IPS-20b (cell line): Measurements from ENCODE around the gene ITSN1.
"Not testable (repeated sequence)": the region's sequence is repeated elsewhere in the genome, so short reads cannot be mapped to it uniquely, and the experiment has no call there.

Experiments
- H3K27ac ChIP-seq: one replicate; pipeline ENCODE4 v1.5.1; 2013; ENCODE audit warnings: low read length
- H3K27me3 ChIP-seq: 2 replicates; pipeline ENCODE4 v1.6.1; 2013; ENCODE audit warnings: mild to moderate bottlenecking, low read length, inconsistent platforms; ENCODE audit not compliant: insufficient read depth
- H3K36me3 ChIP-seq: 2 replicates; pipeline ENCODE4 v1.6.1; 2013; ENCODE audit warnings: low read depth, mild to moderate bottlenecking, inconsistent platforms, low read length, moderate library complexity; ENCODE audit not compliant: insufficient read depth
- H3K4me1 ChIP-seq: 2 replicates; pipeline ENCODE4 v1.6.1; 2013; ENCODE audit warnings: mild to moderate bottlenecking, control low read depth, inconsistent platforms, low read length, moderate library complexity; ENCODE audit not compliant: insufficient read depth
- H3K4me3 ChIP-seq: 2 replicates; pipeline ENCODE4 v1.5.1; 2013; ENCODE audit warnings: mild to moderate bottlenecking, low read length, inconsistent platforms
- H3K9ac ChIP-seq: 2 replicates; pipeline ENCODE4 v1.6.1; 2013; ENCODE audit warnings: low read depth, mild to moderate bottlenecking, inconsistent platforms, low read length, moderate library complexity
- H3K9me3 ChIP-seq: 2 replicates; pipeline ENCODE4 v1.6.1; 2013; ENCODE audit warnings: mild to moderate bottlenecking, low read depth, low read length, inconsistent platforms; ENCODE audit not compliant: insufficient read depth

The ITSN1 gene

GRCh38 chr21:33909756-33910155, 267.5 kb downstream of the ITSN1 start:
- H3K36me3 ChIP-seq = peaks cover 93% of the 10 kb centered on the region
- no peak overlapping the region for H3K9ac ChIP-seq
- H3K4me1 ChIP-seq = peaks cover 2% of the 10 kb centered on the region; the same call in 1 of the 2 replicates
- H3K27me3 ChIP-seq = no peaks in the 10 kb centered on the region
- H3K9me3 ChIP-seq = no peaks in the 10 kb centered on the region
- no peak overlapping the region for H3K4me3 ChIP-seq
- no peak overlapping the region for H3K27ac ChIP-seq

- Histone ChIP-seq H3K4me3 (peak overlapping the region; percentile 85), H3K4me1 (peaks cover 8% of the 10 kb centered on the region), H3K9me3 (no peaks in the 10 kb centered on the region), H3K27me3 (no peaks in the 10 kb centered on the region), H3K36me3 (peaks cover 49% of the 10 kb centered on the region), H3K27ac (no peak overlapping the region), H3K9ac (peak overlapping the region; percentile 86; the same call in 1 of the 2 replicates)
Observed at GRCh38 chr21:33914188-33914587, 271.9 kb downstream of the ITSN1 start.

DNA sequence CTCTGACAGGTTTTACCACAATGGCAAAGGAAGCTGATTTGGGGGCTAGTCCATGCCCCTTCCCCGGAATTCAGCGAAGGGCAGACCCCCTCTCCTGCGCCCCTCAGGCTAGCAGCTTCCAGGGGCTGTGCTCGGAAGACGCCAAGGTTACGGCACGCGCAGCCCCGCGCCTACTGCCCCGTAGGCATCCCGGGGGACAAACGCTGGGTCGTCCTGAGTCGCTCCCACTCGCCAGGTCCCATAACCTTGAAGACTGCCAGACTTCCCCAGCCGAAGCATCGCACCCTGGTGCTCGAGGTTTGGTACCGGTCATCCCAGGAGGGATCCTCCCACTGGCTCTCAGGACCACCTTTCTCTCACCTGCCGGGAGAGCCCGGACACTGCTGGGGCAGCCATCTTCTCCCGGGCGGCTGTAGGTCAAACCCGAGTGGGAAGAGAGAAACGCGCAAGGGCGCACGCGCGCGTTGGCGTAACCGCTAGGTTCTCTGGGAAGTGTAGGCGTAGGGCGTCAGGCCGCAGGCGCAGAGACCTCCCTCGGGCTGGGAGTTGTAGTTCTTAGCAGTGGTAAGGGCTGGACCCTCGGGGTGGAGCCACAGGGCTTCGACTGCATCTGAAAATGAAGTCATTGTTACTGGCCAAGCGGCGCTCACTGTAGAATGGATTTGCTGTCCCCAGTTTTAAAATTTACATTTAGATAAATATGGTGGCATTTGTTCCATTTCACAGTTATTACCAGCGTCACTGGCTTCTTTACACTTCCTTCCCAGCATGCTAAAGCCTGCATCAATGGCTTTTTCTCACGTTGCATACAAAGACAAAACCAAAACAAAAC, 273.3 kb downstream of the ITSN1 start, which contains the start of gene ATP5PO:
ATP5PO (minus strand) TSS at position 437 of the 832 bp plus-strand sequence; CDS start at position 396, 41 bp downstream.
- peak within 1 kb of the TSS; percentile 86 for H3K9ac ChIP-seq
- H3K27me3 ChIP-seq = no peaks in the 10 kb centered on the region
- H3K9me3 ChIP-seq = no peaks in the 10 kb centered on the region
- peak within 1 kb of the TSS; percentile 53 for H3K27ac ChIP-seq
- H3K36me3 ChIP-seq = peaks cover 35% of the 10 kb centered on the region
- H3K4me1 ChIP-seq = peaks cover 8% of the 10 kb centered on the region
- peak within 1 kb of the TSS; percentile 85 for H3K4me3 ChIP-seq

GRCh38 chr21:33916200-33916567, 273.9 kb downstream of the ITSN1 start:
- Histone ChIP-seq H3K4me1 (peaks cover 8% of the 10 kb centered on the region), H3K27ac (peak overlapping the region; percentile 29), H3K27me3 (no peaks in the 10 kb centered on the region), H3K9ac (peak overlapping the region; percentile 86; the same call in 1 of the 2 replicates), H3K36me3 (peaks cover 29% of the 10 kb centered on the region), H3K4me3 (peak overlapping the region; percentile 85), H3K9me3 (no peaks in the 10 kb centered on the region)

GRCh38 chr21:33917421-33917820, 275.1 kb downstream of the ITSN1 start:
- peaks cover 16% of the 10 kb centered on the region for H3K36me3 ChIP-seq
- H3K4me3 ChIP-seq = no peak overlapping the region
- no peak overlapping the region for H3K9ac ChIP-seq
- H3K4me1 ChIP-seq = peaks cover 8% of the 10 kb centered on the region
- H3K27ac ChIP-seq = no peak overlapping the region
- no peaks in the 10 kb centered on the region for H3K27me3 ChIP-seq
- H3K9me3 ChIP-seq = no peaks in the 10 kb centered on the region

DNA sequence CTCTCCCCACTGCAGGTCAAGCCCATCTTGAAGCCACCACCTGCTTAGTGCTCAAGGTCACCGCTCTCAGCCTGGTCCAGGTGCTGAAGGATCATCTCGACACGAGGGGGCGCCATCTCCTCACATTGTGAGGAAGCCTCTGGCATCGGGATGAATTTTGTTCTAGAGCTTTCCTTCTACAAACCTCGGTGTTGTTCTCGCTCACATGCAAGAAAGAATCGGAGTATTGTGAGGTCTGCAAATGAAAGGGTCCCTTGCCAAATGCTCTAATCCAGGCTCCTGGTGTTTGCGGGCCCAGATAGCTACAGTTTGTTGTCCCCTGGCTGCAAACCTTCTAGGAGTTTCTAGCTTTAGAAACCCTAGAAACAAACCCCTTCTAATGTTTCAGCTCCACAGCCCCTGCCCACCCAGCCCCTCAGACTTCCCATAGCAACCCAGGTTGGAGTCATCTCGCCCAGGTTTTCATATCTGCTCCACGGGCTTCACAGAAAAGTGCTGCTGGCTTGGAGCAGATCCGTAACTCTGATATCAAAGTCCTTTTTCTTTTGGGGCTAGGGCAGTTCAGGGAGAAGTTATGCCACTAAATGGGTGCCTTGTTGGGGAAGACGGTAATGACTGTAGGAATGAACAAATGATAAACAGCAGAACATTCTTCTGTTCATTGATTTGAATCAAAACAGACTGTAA, 281.9 kb downstream of the ITSN1 start:
- Histone ChIP-seq H3K27ac (no peak overlapping the region), H3K9ac (no peak overlapping the region), H3K4me1 (no peaks in the 10 kb centered on the region), H3K36me3 (no peaks in the 10 kb centered on the region), H3K9me3 (no peaks in the 10 kb centered on the region), H3K4me3 (no peak overlapping the region), H3K27me3 (peaks cover 7% of the 10 kb centered on the region; the same call in 1 of the 2 replicates)

DNA sequence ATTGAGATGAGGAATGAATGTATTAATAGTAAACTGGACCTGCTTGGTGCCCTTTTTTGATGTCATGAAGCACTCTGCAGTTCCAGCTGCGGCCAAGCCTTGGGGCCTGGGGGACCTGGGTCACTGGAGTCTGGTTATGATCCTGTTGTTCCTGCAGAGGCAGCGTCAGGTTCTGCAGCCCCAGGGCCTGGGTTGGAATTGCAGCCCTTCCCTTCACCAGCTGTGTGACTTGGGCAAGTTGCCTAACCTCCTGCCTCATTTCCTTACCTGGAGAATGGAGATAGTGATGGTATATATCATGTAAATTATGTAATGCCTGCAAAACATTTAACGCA, 282.4 kb downstream of the ITSN1 start:
- Histone ChIP-seq H3K4me1 (no peaks in the 10 kb centered on the region), H3K9ac (no peak overlapping the region), H3K9me3 (no peaks in the 10 kb centered on the region), H3K27me3 (peaks cover 7% of the 10 kb centered on the region; the same call in 1 of the 2 replicates), H3K27ac (no peak overlapping the region), H3K36me3 (no peaks in the 10 kb centered on the region), H3K4me3 (no peak overlapping the region)

GRCh38 chr21:33926248-33926647, 283.9 kb downstream of the ITSN1 start:
- H3K36me3 ChIP-seq, H3K9me3 ChIP-seq, H3K27ac ChIP-seq, H3K4me1 ChIP-seq, H3K9ac ChIP-seq, H3K27me3 ChIP-seq, H3K4me3 ChIP-seq: not testable (repeated sequence)

GRCh38 chr21:33931052-33931798, 288.9 kb downstream of the ITSN1 start:
- not testable (repeated sequence) for H3K36me3 ChIP-seq, H3K9me3 ChIP-seq, H3K27me3 ChIP-seq, H3K4me1 ChIP-seq, H3K27ac ChIP-seq
- H3K4me3 ChIP-seq = peak overlapping the region; percentile 65
- peak overlapping the region; percentile 76 for H3K9ac ChIP-seq

DNA sequence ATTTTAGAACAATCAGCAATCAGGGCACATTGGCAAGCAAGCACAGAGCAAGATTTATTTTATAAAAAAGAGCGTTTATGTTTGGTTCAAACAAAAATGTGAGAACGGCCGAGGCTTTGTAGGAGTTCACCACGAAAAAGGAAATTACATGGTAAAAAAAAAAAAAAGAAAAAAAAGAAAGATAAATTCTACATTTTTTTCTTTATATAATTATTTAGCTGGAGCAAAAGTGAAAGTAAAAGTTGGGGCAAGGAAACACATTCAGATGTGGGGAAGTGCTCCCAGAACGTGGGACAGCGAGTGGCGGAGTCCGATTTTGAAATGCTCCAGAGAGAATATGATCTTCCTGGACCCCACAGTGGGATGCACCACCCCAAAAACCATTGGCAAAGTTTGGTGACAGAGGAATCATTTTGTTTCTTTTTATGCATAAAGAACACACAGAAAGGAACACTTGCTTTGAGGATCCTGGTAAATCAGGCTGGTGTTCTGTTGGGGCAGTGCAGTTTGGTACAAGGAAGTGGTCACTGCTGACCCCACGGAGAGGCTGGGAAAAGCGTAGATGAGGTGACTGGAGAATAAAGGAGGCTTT, 289.6 kb downstream of the ITSN1 start:
- no peaks in the 10 kb centered on the region for H3K4me1 ChIP-seq
- H3K4me3 ChIP-seq = peak overlapping the region; percentile 65
- no peaks in the 10 kb centered on the region for H3K27me3 ChIP-seq
- H3K9me3 ChIP-seq = no peaks in the 10 kb centered on the region
- H3K27ac ChIP-seq = no peak overlapping the region
- no peaks in the 10 kb centered on the region for H3K36me3 ChIP-seq
- peak overlapping the region; percentile 76 for H3K9ac ChIP-seq

DNA sequence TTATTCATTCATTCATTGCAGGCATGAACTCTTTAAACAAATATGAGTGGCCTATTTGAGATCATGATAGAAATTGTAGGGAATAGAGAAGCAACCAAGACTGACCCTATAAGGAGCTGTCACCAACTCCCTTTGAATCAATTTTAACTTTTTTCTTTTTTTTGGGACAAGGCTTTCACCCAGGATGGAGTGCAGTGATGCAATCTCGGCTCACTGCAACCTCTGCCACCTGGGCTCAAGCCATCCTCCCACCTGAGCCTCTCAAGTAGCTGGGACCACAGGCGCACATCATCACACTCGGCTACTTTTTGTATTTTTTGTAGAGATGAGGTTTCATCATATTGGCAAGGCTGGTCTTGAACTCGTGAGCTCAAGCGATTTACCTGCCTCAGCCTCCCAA, 290.4 kb downstream of the ITSN1 start:
- no peaks in the 10 kb centered on the region for H3K9me3 ChIP-seq
- no peaks in the 10 kb centered on the region for H3K36me3 ChIP-seq
- H3K9ac ChIP-seq = no peak overlapping the region
- no peak overlapping the region for H3K27ac ChIP-seq
- H3K4me3 ChIP-seq = 0 out of 2 replicates have a peak overlapping the region, but pooled peaks have one; percentile 65
- H3K4me1 ChIP-seq = no peaks in the 10 kb centered on the region
- no peaks in the 10 kb centered on the region for H3K27me3 ChIP-seq
